ENCODE data around the gene ACOT8. TPM values are rescaled to one million over a fixed set of nuclear protein-coding genes. Genes with fewer than 3 reads are reported as not detected.
A peak's percentile ranks its signal among the peaks of the same experiment; 100 is the strongest.
"Not testable (repeated sequence)": the region's sequence is repeated elsewhere in the genome, so short reads cannot be mapped to it uniquely, and the experiment has no call there.

ACOT8 gene
- total RNA-seq, 3 donors from 2014 or later (not counting 1 experiment from before 2014, with no cell fraction given), result 30.5 to 35.4 (median 31.7) TPM

DNA sequence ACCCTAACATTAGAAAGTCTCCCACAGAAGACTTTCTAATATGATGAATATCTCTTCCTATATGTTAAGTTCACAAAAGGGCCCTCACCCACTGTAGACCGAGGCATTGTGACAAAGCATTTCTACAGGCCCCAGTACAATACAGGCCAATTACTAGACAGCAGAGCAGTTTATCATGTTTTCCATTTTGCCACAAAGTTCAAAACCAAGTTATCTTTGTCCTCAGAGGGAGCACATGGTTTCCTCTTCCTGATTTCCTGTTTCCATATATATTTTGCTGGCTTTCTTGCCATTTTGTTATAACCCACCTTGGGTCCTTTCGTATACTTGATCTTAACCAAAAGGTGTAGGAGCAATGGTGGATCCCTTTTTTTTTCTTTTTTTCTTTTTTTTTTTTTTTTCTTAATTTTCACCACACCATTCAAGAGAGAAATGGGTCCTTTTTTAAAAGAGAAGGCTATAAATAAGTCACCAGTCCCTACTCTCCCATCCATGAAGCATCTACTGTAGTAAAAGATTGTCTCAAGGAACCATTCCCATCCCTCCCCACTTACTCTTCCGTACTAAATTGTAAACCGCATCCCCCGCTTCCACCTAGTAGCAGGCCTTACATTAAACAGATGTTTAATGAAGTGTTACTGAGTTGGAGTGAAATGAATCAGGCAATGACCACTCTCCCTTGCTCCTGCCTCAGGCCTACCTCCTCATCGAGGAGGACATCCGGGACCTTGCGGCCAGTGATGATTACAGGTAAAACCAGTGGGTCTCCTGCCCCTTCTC lies 46.8 kb downstream of the ACOT8 start:
- peaks cover 9% of the 10 kb centered on the region for H3K36me3 Mint-ChIP-seq
- no peaks in the 10 kb centered on the region for H3K27me3 ChIP-seq (ENCODE audit: control insufficient read depth, insufficient read depth, low read length)
- DNase-seq, result no peak
- no peak overlapping the region for H3K4me3 Mint-ChIP-seq
- no peak overlapping the region for H3K27ac ChIP-seq (ENCODE audit: low read length)
- peaks cover 16% of the 10 kb centered on the region in 2 donors for H3K4me1 Mint-ChIP-seq
- H3K36me3 ChIP-seq (ENCODE audit: control insufficient read depth, insufficient read depth, low read length), result peaks cover 42% of the 10 kb centered on the region
- no peak for ATAC-seq
- H3K27ac Mint-ChIP-seq, result peak overlapping the region in 1 of 2 donors; percentile 58
- H3K27me3 Mint-ChIP-seq (ENCODE audit: low read depth in 2 of 2), result no peaks in the 10 kb centered on the region
- TF ChIP-seq, protein P1, sequence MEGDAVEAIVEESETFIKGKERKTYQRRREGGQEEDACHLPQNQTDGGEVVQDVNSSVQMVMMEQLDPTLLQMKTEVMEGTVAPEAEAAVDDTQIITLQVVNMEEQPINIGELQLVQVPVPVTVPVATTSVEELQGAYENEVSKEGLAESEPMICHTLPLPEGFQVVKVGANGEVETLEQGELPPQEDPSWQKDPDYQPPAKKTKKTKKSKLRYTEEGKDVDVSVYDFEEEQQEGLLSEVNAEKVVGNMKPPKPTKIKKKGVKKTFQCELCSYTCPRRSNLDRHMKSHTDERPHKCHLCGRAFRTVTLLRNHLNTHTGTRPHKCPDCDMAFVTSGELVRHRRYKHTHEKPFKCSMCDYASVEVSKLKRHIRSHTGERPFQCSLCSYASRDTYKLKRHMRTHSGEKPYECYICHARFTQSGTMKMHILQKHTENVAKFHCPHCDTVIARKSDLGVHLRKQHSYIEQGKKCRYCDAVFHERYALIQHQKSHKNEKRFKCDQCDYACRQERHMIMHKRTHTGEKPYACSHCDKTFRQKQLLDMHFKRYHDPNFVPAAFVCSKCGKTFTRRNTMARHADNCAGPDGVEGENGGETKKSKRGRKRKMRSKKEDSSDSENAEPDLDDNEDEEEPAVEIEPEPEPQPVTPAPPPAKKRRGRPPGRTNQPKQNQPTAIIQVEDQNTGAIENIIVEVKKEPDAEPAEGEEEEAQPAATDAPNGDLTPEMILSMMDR (IDR thresholded peaks at IDR 0.05), result no peak
- H3K9me3 ChIP-seq (ENCODE audit: control insufficient read depth, insufficient read depth, low read length), result no peaks in the 10 kb centered on the region
- intact Hi-C loops (cut with micrococcal nuclease), result loop anchor here (5.0 kb wide), 1 partner anchor 162 kb away; the partner anchor contains the start of gene ZNF335
- no peaks in the 10 kb centered on the region for H3K9me3 Mint-ChIP-seq
- WGBS (ENCODE audit: insufficient coverage), result 84% methylated on average over 4 of the region's 8 CpGs
- H3K4me1 ChIP-seq (ENCODE audit: control insufficient read depth, insufficient read depth, low read length), result peaks cover 17% of the 10 kb centered on the region
- H3K4me3 ChIP-seq (ENCODE audit: low read length), result no peak overlapping the region

DNA sequence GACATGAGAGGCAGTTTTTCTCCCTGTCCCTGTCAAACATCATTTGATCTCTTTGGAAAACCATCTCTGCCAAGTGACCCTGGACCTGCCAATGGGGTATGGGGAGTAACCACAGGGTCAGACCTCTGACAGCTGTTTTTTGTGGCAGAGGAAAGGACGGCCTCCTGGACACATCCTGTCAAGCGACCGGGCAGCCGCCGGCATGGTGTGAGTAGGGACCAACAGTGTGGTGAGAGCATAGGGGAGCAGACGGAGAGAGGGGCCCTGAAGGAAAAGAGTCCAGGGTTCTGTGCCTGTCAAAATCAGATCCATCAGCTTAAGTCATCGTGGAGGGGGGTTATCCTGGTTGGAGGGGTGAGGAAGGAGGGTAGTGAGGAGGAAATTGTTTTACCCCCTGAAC lies 55.3 kb downstream of the ACOT8 start:
- Mint-ChIP-seq H3K9me3 (no peaks in the 10 kb centered on the region), H3K27ac (no peak overlapping the region), H3K4me3 (no peak overlapping the region), H3K36me3 (peaks cover 22% of the 10 kb centered on the region), H3K27me3 (ENCODE audit: low read depth in 2 of 2) (no peaks in the 10 kb centered on the region), H3K4me1 (peaks cover 11 to 15% of the 10 kb centered on the region in 2 donors)
- 90% methylated on average over 7 of the region's 7 CpGs for WGBS (ENCODE audit: insufficient coverage)
- DNase-seq, result no peak
- H3K27ac ChIP-seq (ENCODE audit: low read length), result no peak overlapping the region
- TF ChIP-seq, protein P1 (IDR thresholded peaks at IDR 0.05), result no peak
- H3K9me3 ChIP-seq (ENCODE audit: control insufficient read depth, insufficient read depth, low read length), result no peaks in the 10 kb centered on the region
- H3K4me3 ChIP-seq (ENCODE audit: low read length), result no peak overlapping the region
- ATAC-seq, result no peak
- H3K27me3 ChIP-seq (ENCODE audit: control insufficient read depth, insufficient read depth, low read length), result no peaks in the 10 kb centered on the region
- H3K36me3 ChIP-seq (ENCODE audit: control insufficient read depth, insufficient read depth, low read length), result peaks cover 55% of the 10 kb centered on the region
- intact Hi-C loops (cut with micrococcal nuclease), result no loop called here
- peaks cover 10% of the 10 kb centered on the region for H3K4me1 ChIP-seq (ENCODE audit: control insufficient read depth, insufficient read depth, low read length)

DNA sequence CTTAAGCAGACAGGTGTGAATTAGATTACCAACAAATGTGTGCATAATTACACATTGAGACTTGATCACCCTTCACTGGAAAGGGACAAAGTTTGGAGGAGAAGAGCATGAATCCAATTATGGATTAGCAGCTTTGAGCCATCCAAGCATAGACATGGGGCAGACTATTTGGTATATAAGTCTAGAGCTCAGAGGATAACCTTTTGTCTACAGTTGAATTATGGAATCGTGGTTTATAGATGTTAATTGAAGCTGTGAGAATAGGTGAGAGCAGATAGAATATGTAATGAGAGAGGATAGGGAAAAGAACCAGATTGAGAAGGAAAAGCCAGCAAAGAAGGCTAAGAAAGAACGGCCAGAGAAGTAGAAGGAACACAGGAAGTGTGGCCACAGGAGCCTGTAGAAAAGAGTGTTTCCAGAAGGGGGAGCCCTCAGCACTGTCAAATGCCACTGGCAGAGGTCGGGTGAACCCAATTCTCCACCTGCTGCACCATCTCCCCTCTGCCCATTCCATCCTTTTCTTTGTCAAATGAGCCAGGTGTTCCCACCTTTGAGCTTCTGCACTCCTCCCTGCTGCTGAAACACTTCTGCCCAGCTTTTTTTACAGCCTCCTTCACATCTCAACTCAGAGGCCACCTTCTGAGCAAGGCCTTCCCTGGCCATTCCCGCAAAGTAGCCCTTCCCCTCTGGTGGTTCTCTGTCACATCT lies 58.1 kb downstream of the ACOT8 start:
- H3K4me1 Mint-ChIP-seq, result peaks cover 11 to 15% of the 10 kb centered on the region in 2 donors
- intact Hi-C loops (cut with micrococcal nuclease), result loop anchor here (1.0 kb wide), 1 partner anchor 164 kb away; no protein-coding TSS in a partner anchor
- no peak overlapping the region for H3K27ac ChIP-seq (ENCODE audit: low read length)
- peak overlapping the region; percentile 0 to 6 for H3K27ac Mint-ChIP-seq
- 39% methylated on average over 4 of the region's 4 CpGs for WGBS (ENCODE audit: insufficient coverage)
- DNase-seq (peak; percentile 48 to 81), ATAC-seq (peak; percentile 90 to 98 (median 98))
- peaks cover 10% of the 10 kb centered on the region for H3K4me1 ChIP-seq (ENCODE audit: control insufficient read depth, insufficient read depth, low read length)
- H3K36me3 Mint-ChIP-seq, result peaks cover 5% of the 10 kb centered on the region
- H3K27me3 ChIP-seq (ENCODE audit: control insufficient read depth, insufficient read depth, low read length), result no peaks in the 10 kb centered on the region
- no peaks in the 10 kb centered on the region for H3K9me3 Mint-ChIP-seq
- H3K36me3 ChIP-seq (ENCODE audit: control insufficient read depth, insufficient read depth, low read length), result peaks cover 50% of the 10 kb centered on the region
- H3K4me3 ChIP-seq (ENCODE audit: low read length), result no peak overlapping the region
- H3K4me3 Mint-ChIP-seq, result no peak overlapping the region
- H3K9me3 ChIP-seq (ENCODE audit: control insufficient read depth, insufficient read depth, low read length), result no peaks in the 10 kb centered on the region
- H3K27me3 Mint-ChIP-seq (ENCODE audit: low read depth in 2 of 2), result no peaks in the 10 kb centered on the region
- TF ChIP-seq, protein P1 (IDR thresholded peaks at IDR 0.05), result peak; percentile 84

DNA sequence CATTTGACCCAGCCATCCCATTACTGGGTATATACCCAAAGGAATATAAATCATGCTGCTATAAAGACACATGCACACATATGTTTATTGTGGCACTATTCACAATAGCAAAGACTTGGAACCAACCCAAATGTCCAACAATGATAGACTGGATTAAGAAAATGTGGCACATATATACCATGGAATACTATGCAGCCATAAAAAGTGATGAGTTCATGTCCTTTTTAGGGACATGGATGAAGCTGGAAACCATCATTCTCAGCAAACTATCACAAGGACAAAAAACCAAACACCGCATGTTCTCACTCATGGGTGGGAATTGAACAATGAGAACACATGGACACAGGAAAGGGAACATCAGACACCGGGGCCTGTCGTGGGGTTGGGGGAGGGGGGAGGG lies 59.2 kb downstream of the ACOT8 start:
- not testable (repeated sequence) for H3K27ac ChIP-seq (ENCODE audit: low read length)

DNA sequence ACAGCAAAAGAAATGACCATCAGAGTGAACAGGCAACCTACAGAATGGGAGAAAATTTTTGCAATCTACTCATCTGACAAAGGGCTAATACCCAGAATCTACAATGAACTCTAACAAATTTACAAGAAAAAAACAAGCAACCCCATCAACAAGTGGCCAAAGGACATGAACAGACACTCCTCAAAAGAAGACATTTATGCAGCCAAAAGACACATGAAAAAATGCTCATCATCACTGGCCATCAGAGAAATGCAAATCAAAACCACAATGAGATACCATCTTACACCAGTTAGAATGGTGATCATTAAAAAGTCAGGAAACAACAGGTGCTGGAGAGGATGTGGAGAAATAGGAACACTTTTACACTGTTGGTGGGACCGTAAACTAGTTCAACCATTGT lies 59.7 kb downstream of the ACOT8 start:
- H3K36me3 Mint-ChIP-seq; intact Hi-C loops (cut with micrococcal nuclease); H3K27ac ChIP-seq (ENCODE audit: low read length); H3K4me3 Mint-ChIP-seq; DNase-seq; H3K27ac Mint-ChIP-seq; H3K9me3 ChIP-seq (ENCODE audit: control insufficient read depth, insufficient read depth, low read length); H3K27me3 ChIP-seq (ENCODE audit: control insufficient read depth, insufficient read depth, low read length); H3K4me3 ChIP-seq (ENCODE audit: low read length); ATAC-seq; H3K27me3 Mint-ChIP-seq (ENCODE audit: low read depth in 2 of 2); H3K9me3 Mint-ChIP-seq: not testable (repeated sequence)
- peaks cover 16 to 21% of the 10 kb centered on the region in 2 donors for H3K4me1 Mint-ChIP-seq
- Histone ChIP-seq H3K36me3 (ENCODE audit: control insufficient read depth, insufficient read depth, low read length) (peaks cover 37% of the 10 kb centered on the region), H3K4me1 (ENCODE audit: control insufficient read depth, insufficient read depth, low read length) (peaks cover 15% of the 10 kb centered on the region)
- no CpG with 5 or more reads among the region's 1 CpG for WGBS (ENCODE audit: insufficient coverage)

More for the DNA sequence above, 59.2 kb downstream of the ACOT8 start:
- H3K36me3 Mint-ChIP-seq; ATAC-seq; H3K4me3 ChIP-seq (ENCODE audit: low read length); H3K27me3 ChIP-seq (ENCODE audit: control insufficient read depth, insufficient read depth, low read length); H3K4me3 Mint-ChIP-seq; DNase-seq; intact Hi-C loops (cut with micrococcal nuclease); H3K27me3 Mint-ChIP-seq (ENCODE audit: low read depth in 2 of 2); H3K9me3 ChIP-seq (ENCODE audit: control insufficient read depth, insufficient read depth, low read length); H3K27ac Mint-ChIP-seq; H3K9me3 Mint-ChIP-seq: not testable (repeated sequence)
- peaks cover 40% of the 10 kb centered on the region for H3K36me3 ChIP-seq (ENCODE audit: control insufficient read depth, insufficient read depth, low read length)
- WGBS (ENCODE audit: insufficient coverage), result 100% methylated on average over 2 of the region's 3 CpGs
- peaks cover 11% of the 10 kb centered on the region for H3K4me1 ChIP-seq (ENCODE audit: control insufficient read depth, insufficient read depth, low read length)
- H3K4me1 Mint-ChIP-seq, result peaks cover 11 to 16% of the 10 kb centered on the region in 2 donors

All from natural killer cell (primary cell).